HG02852 (cell line): ENCODE data around the gene MANF.

Experiments
- ATAC-seq: cut with Tn5 transposase; IDR thresholded peaks from one replicate; pipeline ENCODE4 v1.9.1; 2021; ENCODE audit warnings: mild to moderate bottlenecking, moderate library complexity; ENCODE audit not compliant: unreplicated experiment

Gene MANF

GRCh38 chr3:51429138-51429537, 44.0 kb downstream of the MANF start:
- ATAC-seq, result no peak

GRCh38 chr3:51434110-51434509, 49.0 kb downstream of the MANF start:
- no peak for ATAC-seq

- peak; percentile 47 for ATAC-seq
Observed at GRCh38 chr3:51434746-51435327, 49.7 kb downstream of the MANF start.

GRCh38 chr3:51436998-51437639, 52.0 kb downstream of the MANF start:
- no peak for ATAC-seq
